HG03139 (cell line): Measurements from ENCODE around the gene COX20.

Experiments
- ATAC-seq: cut with Tn5 transposase; IDR thresholded peaks from one replicate; pipeline ENCODE4 v1.9.1; 2021; ENCODE audit not compliant: unreplicated experiment

The COX20 gene

GRCh38 chr1:244850896-244851295, 15.4 kb downstream of the COX20 start:
- ATAC-seq, result no peak

GRCh38 chr1:244851546-244852231, 16.2 kb downstream of the COX20 start:
- no peak for ATAC-seq

GRCh38 chr1:244852694-244853093, 17.2 kb downstream of the COX20 start:
- ATAC-seq, result no peak

GRCh38 chr1:244854166-244854565, 18.7 kb downstream of the COX20 start:
- ATAC-seq, result no peak

- no peak for ATAC-seq
These were observed 19.6 kb downstream of the COX20 start for GRCh38 chr1:244854865-244855578.

GRCh38 chr1:244857761-244858160, 22.3 kb downstream of the COX20 start:
- no peak for ATAC-seq

- ATAC-seq, result no peak
These were observed 22.9 kb downstream of the COX20 start for GRCh38 chr1:244858357-244858756.

GRCh38 chr1:244860078-244860477, 24.6 kb downstream of the COX20 start:
- ATAC-seq, result no peak

GRCh38 chr1:244860914-244861610, 25.6 kb downstream of the COX20 start:
- ATAC-seq, result no peak

- no peak for ATAC-seq
These were observed 26.2 kb downstream of the COX20 start for GRCh38 chr1:244861683-244862082.

- ATAC-seq, result no peak
These were observed 26.9 kb downstream of the COX20 start for GRCh38 chr1:244862354-244862698.

GRCh38 chr1:244862699-244863490, 27.4 kb downstream of the COX20 start:
- ATAC-seq, result peak; percentile 45

- peak; percentile 20 for ATAC-seq
These were observed 28.2 kb downstream of the COX20 start for GRCh38 chr1:244863491-244864252.

GRCh38 chr1:244864253-244865027, 29.0 kb downstream of the COX20 start, which contains the start of gene HNRNPU:
Gene HNRNPU (minus strand): TSS chr1:244864543. CDS start chr1:244864307, 236 bp downstream.
- peak; percentile 57 for ATAC-seq

GRCh38 chr1:244865028-244865371, 29.5 kb downstream of the COX20 start:
- no peak for ATAC-seq

- ATAC-seq, result no peak
These were observed 30.4 kb downstream of the COX20 start for GRCh38 chr1:244865820-244866219.

GRCh38 chr1:244866355-244866754, 30.9 kb downstream of the COX20 start:
- ATAC-seq, result no peak

- ATAC-seq, result no peak
These were observed 33.3 kb downstream of the COX20 start for GRCh38 chr1:244868484-244869363.

GRCh38 chr1:244869364-244869827, 33.9 kb downstream of the COX20 start:
- no peak for ATAC-seq
